Measurements from ENCODE around the gene LYPD8.

DNA sequence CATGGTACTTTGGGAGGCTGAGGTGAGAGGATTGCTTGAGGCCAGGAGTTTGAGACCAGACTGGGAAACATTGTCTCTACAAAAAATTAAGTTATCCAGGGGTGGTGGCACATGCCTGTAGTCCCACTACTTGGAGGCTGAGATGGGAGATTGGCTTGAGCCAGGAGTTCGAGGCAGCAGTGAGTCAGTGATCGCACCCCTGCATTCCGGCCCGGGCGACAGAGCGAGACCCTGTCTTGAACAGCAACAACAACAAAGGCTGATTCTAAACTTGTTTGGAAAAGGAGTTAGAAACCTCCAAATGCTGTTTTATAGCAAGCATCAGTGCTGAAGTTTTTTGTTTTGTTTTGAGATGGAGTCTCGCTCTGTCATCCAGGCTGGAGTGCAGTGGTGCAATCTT, 14.7 kb downstream of the LYPD8 start:
- TF ChIP-seq, protein P1, sequence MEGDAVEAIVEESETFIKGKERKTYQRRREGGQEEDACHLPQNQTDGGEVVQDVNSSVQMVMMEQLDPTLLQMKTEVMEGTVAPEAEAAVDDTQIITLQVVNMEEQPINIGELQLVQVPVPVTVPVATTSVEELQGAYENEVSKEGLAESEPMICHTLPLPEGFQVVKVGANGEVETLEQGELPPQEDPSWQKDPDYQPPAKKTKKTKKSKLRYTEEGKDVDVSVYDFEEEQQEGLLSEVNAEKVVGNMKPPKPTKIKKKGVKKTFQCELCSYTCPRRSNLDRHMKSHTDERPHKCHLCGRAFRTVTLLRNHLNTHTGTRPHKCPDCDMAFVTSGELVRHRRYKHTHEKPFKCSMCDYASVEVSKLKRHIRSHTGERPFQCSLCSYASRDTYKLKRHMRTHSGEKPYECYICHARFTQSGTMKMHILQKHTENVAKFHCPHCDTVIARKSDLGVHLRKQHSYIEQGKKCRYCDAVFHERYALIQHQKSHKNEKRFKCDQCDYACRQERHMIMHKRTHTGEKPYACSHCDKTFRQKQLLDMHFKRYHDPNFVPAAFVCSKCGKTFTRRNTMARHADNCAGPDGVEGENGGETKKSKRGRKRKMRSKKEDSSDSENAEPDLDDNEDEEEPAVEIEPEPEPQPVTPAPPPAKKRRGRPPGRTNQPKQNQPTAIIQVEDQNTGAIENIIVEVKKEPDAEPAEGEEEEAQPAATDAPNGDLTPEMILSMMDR (IDR thresholded peaks at IDR 0.05; ENCODE audit: poor library complexity, severe bottlenecking) = no peak
- TF ChIP-seq POLR2AphosphoS5 (IDR thresholded peaks at IDR 0.05) (no peak), RAD21 (conservative IDR thresholded peaks at IDR 0.05) (no peak)
